CD4-positive, alpha-beta T cell (primary cell): ENCODE measurements around the gene HTRA1. TPM values are rescaled to one million over a fixed set of nuclear protein-coding genes. Genes with fewer than 3 reads are reported as not detected.

Source experiments
- ATAC-seq: fragments of 200-7000 bp; cut with Tn5 transposase; one replicate; pipeline ENCODE4 v1.10.0; 2022; ENCODE audit warnings: mild to moderate bottlenecking; ENCODE audit not compliant: poor library complexity
- CTCF ChIA-PET: fragments of 350-600 bp; sonication (Branson Sonifier 250); formaldehyde crosslinking; loops from one replicate; lab custom pipeline; 2021; ENCODE audit warnings: antibody characterized with exemption, inconsistent platforms; lab: Charles Lee
- POLR2A ChIA-PET: fragments of 350-600 bp; sonication (Branson Sonifier 250); formaldehyde crosslinking; loops from one replicate; lab custom pipeline; 2021; ENCODE audit warnings: antibody characterized with exemption, inconsistent platforms; lab: Charles Lee
- DNase-seq, 14 experiments: peaks; one replicate each; pipeline ENCODE4 v3.0.0-alpha.2; 2013 to 2020; ENCODE audit warnings: mixed read lengths in 2 of 14
- H3K27ac ChIP-seq, 2 donors: one replicate each; pipeline versions ENCODE4 v1.5.1 to v1.7.0; 2013; ENCODE audit warnings: low read length in 2 of 2, low read depth in 1 of 2, mild to moderate bottlenecking in 1 of 2
- H3K27me3 ChIP-seq, 2 experiments: 1 replicate in 1 of 2; 2 replicates in 1 of 2; pipeline versions ENCODE4 v1.6.1 to v1.7.0; 2013; ENCODE audit warnings: low read length in 2 of 2, control low read depth in 1 of 2, mild to moderate bottlenecking in 1 of 2, moderate library complexity in 1 of 2; ENCODE audit not compliant: insufficient read depth in 2 of 2, control insufficient read depth in 1 of 2
- H3K36me3 ChIP-seq: one replicate; pipeline ENCODE4 v1.6.1; 2013; ENCODE audit warnings: low read length, control low read depth; ENCODE audit not compliant: insufficient read depth
- H3K4me1 ChIP-seq: one replicate; pipeline ENCODE4 v1.6.1; 2013; ENCODE audit warnings: low read length, control low read depth; ENCODE audit not compliant: insufficient read depth
- H3K4me3 ChIP-seq: one replicate; pipeline ENCODE4 v1.5.1; 2013; ENCODE audit warnings: mild to moderate bottlenecking, low read length, moderate library complexity
- H3K9me3 ChIP-seq, 2 experiments: 1 replicate in 1 of 2; 2 replicates in 1 of 2; pipeline versions ENCODE4 v1.6.1 to v1.7.0; 2013; ENCODE audit warnings: low read length in 2 of 2, mild to moderate bottlenecking in 2 of 2, control low read depth in 1 of 2, moderate library complexity in 1 of 2; ENCODE audit not compliant: control insufficient read depth in 1 of 2, insufficient read depth in 1 of 2
- H3K27ac Mint-ChIP-seq: one replicate; pipeline ENCODE4 v1.8.0; 2020; ENCODE audit warnings: mixed read lengths
- H3K27me3 Mint-ChIP-seq: one replicate; pipeline ENCODE4 v1.8.0; 2021; ENCODE audit warnings: mixed read lengths
- H3K36me3 Mint-ChIP-seq: one replicate; pipeline ENCODE4 v1.8.0; 2021; ENCODE audit warnings: low read depth, mixed read lengths
- H3K4me1 Mint-ChIP-seq: one replicate; pipeline ENCODE4 v1.8.0; 2021; ENCODE audit warnings: low read depth, mixed read lengths
- H3K4me3 Mint-ChIP-seq: one replicate; pipeline ENCODE4 v1.8.0; 2020; ENCODE audit warnings: mild to moderate bottlenecking, mixed read lengths
- H3K9me3 Mint-ChIP-seq: one replicate; pipeline ENCODE4 v1.8.0; 2020; ENCODE audit warnings: mixed read lengths
- CTCF ChIP-seq: fragments of 200-600 bp; IDR thresholded peaks from one replicate; pipeline ENCODE4 v1.8.0; 2022; ENCODE audit warnings: antibody characterized with exemption, mild to moderate bottlenecking
- intact Hi-C, 2 experiments: fragments of 100-400 bp; cut with DNase I in 1 of 2; cut with micrococcal nuclease in 1 of 2; formaldehyde crosslinking; loops; one replicate each; pipeline versions ENCODE4 v1.15.1 to v1.9.0; 2023 to 2025; cut with DNase I, micrococcal nuclease
- total RNA-seq, 174 experiments: library from RNA in 2 of 174; stranded (reverse) in 2 of 174; gene quantifications; one replicate each; pipeline ENCODE4 v1.2.3 and lab custom pipeline; 2021 to 2026

HTRA1 gene
- total RNA-seq, 2 experiments from 2014 or later = not detected

- no peaks in the 10 kb centered on the region for H3K27me3 ChIP-seq
- intact Hi-C loops = loop anchor here (2.0 to 5.0 kb wide), 2 partner anchors 52 to 56 kb away; partner anchors contain the start of gene DMBT1 (in 1 of the 2)
- H3K36me3 Mint-ChIP-seq = no peaks in the 10 kb centered on the region
- no peaks in the 10 kb centered on the region for H3K9me3 Mint-ChIP-seq
- H3K9me3 ChIP-seq = no peaks in the 10 kb centered on the region
- no peaks in the 10 kb centered on the region for H3K36me3 ChIP-seq
- no peak for ATAC-seq
- H3K27ac ChIP-seq = no peak overlapping the region
- H3K27me3 Mint-ChIP-seq = no peaks in the 10 kb centered on the region
- ChIA-PET POLR2A (no interaction called here), CTCF (no interaction called here)
- H3K4me1 Mint-ChIP-seq = peaks cover 15% of the 10 kb centered on the region
- TF ChIP-seq CTCF = no peak
- H3K27ac Mint-ChIP-seq = no peak overlapping the region
- no peak overlapping the region for H3K4me3 Mint-ChIP-seq
- DNase-seq = no peak
- peaks cover 19% of the 10 kb centered on the region for H3K4me1 ChIP-seq
- no peak overlapping the region for H3K4me3 ChIP-seq
These were observed 49.0 kb downstream of the HTRA1 start for GRCh38 chr10:122510326-122510725.

DNA sequence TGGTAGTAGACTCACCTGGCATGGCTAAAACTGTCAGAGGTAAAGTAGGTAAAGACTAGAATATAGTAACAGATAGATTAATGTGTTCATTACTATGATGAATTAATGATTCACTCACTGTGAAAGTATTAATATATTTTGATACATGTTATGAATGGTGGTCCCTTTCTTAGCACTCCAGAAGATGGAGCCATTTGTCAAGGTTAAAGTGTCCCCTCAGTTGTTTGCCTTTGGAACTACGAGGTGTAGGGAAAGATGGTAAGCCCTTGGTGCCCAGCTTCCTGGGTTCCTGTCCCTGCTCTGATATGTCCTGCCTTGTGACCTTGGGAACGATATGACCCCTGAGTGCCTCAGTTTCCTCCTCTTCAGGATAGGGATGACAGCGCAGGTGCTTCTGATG lies 49.4 kb downstream of the HTRA1 start:
- no peaks in the 10 kb centered on the region for H3K36me3 ChIP-seq
- no peaks in the 10 kb centered on the region for H3K36me3 Mint-ChIP-seq
- DNase-seq (peak in 2 of 14 experiments; percentile 22 to 30), ATAC-seq (no peak)
- no peaks in the 10 kb centered on the region for H3K27me3 ChIP-seq
- H3K4me3 ChIP-seq = no peak overlapping the region
- no peaks in the 10 kb centered on the region for H3K9me3 ChIP-seq
- peaks cover 19% of the 10 kb centered on the region for H3K4me1 Mint-ChIP-seq
- H3K27me3 Mint-ChIP-seq = no peaks in the 10 kb centered on the region
- H3K4me3 Mint-ChIP-seq = no peak overlapping the region
- no peak overlapping the region for H3K27ac Mint-ChIP-seq
- no peaks in the 10 kb centered on the region for H3K9me3 Mint-ChIP-seq
- ChIA-PET CTCF (no interaction called here), POLR2A (no interaction called here)
- H3K27ac ChIP-seq = no peak overlapping the region
- peak; percentile 17 for TF ChIP-seq CTCF
- intact Hi-C loops = loop anchor here (2.0 to 5.0 kb wide), 2 partner anchors 52 to 56 kb away; partner anchors contain the start of gene DMBT1 (in 1 of the 2)
- peaks cover 23% of the 10 kb centered on the region for H3K4me1 ChIP-seq

- ATAC-seq (no peak), DNase-seq (no peak)
- H3K4me1 Mint-ChIP-seq = peaks cover 32% of the 10 kb centered on the region
- no peaks in the 10 kb centered on the region for H3K36me3 Mint-ChIP-seq
- H3K27me3 Mint-ChIP-seq = no peaks in the 10 kb centered on the region
- ChIA-PET POLR2A (no interaction called here), CTCF (no interaction called here)
- H3K27ac ChIP-seq = no peak overlapping the region
- H3K36me3 ChIP-seq = no peaks in the 10 kb centered on the region
- H3K27me3 ChIP-seq = no peaks in the 10 kb centered on the region
- H3K9me3 ChIP-seq = no peaks in the 10 kb centered on the region
- no peak for TF ChIP-seq CTCF
- no peak overlapping the region for H3K27ac Mint-ChIP-seq
- H3K4me3 Mint-ChIP-seq = no peak overlapping the region
- H3K4me1 ChIP-seq = peaks cover 41% of the 10 kb centered on the region
- intact Hi-C loops = loop anchor here in 1 of 2 experiments (5.0 kb wide), 1 partner anchor 49 kb away; the partner anchor contains the start of gene DMBT1
- H3K9me3 Mint-ChIP-seq = no peaks in the 10 kb centered on the region
- H3K4me3 ChIP-seq = no peak overlapping the region
These were observed 51.7 kb downstream of the HTRA1 start for GRCh38 chr10:122513053-122513452.
